ENCODE results near the gene CDKL1.
A peak's percentile ranks its signal among the peaks of the same experiment; 100 is the strongest.

Gene CDKL1

GRCh38 chr14:50355692-50356091 lies 41.0 kb downstream of the CDKL1 start:
- no peak for FAIRE-seq

GRCh38 chr14:50354527-50354926 lies 42.2 kb downstream of the CDKL1 start:
- FAIRE-seq = no peak

GRCh38 chr14:50353126-50353525 lies 43.6 kb downstream of the CDKL1 start:
- FAIRE-seq = no peak

DNA sequence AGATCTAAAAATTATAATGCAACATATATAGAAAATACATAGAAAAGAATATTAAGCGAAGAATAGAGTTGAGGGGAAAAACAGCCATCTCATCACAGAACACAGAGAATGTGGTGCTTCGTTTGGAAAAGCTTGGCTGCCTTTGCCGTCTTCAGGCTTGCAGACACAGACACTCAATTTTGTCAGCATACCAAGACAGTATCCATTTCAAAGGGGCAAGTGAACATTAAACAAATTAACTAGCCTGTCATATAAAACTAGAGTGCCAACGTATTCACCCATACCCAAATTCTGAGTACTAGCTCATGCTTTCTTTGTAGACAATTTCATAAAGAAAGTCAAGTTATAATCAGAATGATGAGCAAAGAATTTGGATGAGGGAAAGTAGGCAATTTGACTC lies 44.1 kb downstream of the CDKL1 start:
- FAIRE-seq = no peak

GRCh38 chr14:50350975-50351374 lies 45.7 kb downstream of the CDKL1 start:
- no peak for FAIRE-seq

GRCh38 chr14:50348933-50349332 lies 47.7 kb downstream of the CDKL1 start:
- FAIRE-seq = no peak

DNA sequence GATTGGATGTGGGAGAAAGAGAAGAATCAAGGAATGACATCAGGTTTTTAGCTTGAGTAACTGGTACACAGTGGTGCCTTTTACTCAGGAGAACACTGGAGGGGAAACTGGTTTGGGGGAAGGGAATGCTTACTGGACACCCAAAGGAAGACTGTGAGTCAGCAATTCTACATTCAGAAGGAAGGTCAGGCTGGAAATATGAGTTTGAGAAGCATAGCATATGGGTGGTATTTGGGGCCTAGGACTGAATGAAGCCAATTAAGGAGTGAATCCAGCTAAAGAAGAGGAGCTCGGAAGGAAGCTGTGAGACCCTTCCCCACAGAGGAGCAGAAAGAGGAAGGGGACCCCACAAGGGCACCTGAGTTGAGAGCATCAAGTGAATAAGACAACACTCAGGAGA lies 49.2 kb downstream of the CDKL1 start:
- FAIRE-seq = no peak

- no peak for FAIRE-seq
These were observed 50.7 kb downstream of the CDKL1 start for GRCh38 chr14:50345846-50346422.

DNA sequence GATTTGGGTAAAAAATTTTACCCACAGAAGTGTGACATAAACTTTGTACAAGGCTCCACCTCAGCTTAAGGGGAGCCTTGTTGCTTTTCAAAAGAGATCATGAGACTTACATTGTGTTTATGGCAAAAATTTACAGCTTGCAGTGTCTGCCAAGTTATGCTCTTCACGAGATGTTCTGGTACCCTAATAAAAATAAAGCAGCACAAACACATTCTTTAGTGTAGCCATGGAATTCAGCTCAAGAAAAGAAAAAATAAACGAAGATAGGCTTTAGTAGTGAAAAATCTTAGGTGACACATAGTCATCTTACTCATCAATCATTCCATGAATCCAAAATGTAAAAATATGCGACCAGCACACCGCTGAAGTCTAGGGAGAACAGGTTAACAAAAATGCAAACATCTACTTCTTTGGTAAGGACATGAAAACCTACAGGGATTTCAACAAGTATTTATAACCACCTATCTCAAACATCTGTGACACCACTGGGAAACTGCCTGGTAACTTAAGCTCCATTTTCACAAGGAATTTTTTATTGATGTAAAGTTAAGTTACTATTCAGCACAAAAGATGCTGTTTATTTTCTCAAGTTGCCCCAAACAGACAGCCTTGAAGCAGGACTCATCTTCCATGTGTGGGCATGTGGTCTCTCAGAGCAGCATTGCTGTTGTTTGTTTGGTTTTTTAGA lies 51.7 kb downstream of the CDKL1 start:
- no peak for FAIRE-seq

GRCh38 chr14:50344116-50344775 lies 52.4 kb downstream of the CDKL1 start:
- FAIRE-seq = no peak

DNA sequence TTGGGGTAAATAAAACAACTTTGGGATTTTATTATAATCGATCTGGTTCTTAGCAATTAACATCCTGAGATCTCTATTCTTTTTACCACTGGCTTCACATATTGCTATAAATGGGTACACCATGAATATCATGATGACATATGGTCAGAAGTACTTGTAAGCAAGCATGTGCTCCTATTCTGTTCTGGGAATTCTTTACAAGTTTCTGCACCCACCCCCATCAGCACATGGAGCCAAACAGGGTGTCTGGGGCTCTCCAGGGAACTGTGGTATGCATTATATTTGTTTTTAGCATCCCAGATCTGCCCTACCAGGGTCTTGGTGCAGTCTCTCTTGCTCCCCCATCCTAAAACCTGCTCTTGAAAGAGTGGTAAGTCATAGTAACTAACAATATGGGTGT lies 53.2 kb downstream of the CDKL1 start:
- no peak for FAIRE-seq

- no peak for FAIRE-seq
These were observed 54.2 kb downstream of the CDKL1 start for GRCh38 chr14:50342221-50343078.

- no peak for FAIRE-seq
These were observed 55.7 kb downstream of the CDKL1 start for GRCh38 chr14:50340963-50341362.

- FAIRE-seq = no peak
These were observed 56.6 kb downstream of the CDKL1 start for GRCh38 chr14:50340045-50340444.

DNA sequence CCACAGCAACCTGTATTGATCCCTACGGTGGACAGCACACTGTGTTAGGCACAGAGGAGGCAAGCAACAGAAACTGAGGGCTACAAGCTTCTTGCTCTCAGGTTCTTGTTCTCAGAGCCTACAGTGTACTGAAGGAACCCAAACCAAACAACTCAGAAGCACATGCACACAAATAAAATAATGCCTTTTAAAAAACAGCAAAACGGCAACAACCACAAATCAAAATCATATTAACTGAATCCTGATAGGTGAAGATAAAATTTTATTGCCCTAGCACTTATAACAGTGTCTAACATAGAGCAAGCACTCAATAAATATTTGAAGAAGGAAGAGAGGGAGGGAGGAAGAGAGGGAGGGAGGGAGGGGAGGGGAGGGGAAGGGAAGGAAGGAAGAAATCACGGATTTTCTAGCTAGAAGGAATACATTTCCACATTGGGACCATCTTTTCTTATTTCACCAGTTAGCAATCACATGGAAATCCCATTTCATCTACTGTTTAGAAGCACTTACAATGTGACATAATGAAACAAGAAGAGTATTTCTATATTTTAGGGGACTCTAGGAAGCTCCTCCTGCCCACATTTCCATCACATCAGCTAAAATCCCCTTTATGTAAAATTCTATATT lies 57.4 kb downstream of the CDKL1 start:
- FAIRE-seq = no peak

DNA sequence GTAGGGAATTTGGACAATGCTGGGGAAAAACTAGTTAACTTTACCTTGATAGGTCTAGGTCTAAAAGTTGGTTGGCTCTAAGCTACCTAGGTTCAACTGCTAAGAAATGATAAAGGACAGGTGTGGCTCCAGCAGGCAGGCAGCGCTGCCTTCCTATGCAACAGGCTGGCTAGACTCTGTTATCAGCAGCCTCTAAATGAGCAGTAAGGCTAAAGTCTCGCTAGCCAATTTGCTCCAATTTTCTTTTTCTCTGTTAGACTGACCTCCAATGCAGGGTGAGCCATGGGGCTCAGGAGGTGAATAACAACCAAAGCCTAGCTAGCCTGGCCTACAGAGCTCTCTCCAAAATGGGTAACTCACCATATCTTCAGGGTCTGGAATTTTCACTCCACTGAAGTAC lies 58.1 kb downstream of the CDKL1 start:
- FAIRE-seq = no peak

GRCh38 chr14:50335989-50336824 lies 60.5 kb downstream of the CDKL1 start:
- peak; percentile 47 for FAIRE-seq

- FAIRE-seq = peak; percentile 83
These were observed 61.3 kb downstream of the CDKL1 start for GRCh38 chr14:50335389-50335788.

GRCh38 chr14:50334211-50334610 lies 62.5 kb downstream of the CDKL1 start:
- FAIRE-seq = no peak

DNA sequence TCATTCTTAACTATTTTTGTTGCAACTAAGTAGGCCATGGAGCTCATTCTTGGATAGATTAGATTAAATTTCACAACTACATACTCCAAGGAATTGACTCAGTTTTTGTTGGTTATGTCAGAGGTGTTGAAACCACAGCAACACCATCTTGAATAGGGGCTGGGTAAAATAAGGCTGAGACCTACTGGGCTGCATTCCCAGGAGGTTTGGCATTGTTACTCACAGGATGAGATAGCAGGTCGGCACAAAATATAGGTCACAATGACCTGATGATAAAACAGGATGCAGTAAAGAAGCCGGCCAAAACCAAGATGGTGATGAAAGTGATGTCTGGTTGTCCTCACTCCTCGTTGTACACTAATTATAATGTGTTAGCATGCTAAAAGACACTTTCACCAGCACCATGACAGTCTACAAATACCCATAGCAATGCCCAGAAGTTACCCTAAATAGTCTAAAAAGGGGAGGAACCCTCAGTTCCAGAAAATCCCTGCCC lies 63.6 kb downstream of the CDKL1 start:
- FAIRE-seq = no peak

GRCh38 chr14:50331596-50331995 lies 65.1 kb downstream of the CDKL1 start:
- no peak for FAIRE-seq

Data from islet of Langerhans (tissue), 1 donor.